DMS 273 treated with DMSO at 0.1 percent for 48 hours (cell line): ENCODE measurements around the gene KRT8.
"Not testable (repeated sequence)": the region's sequence is repeated elsewhere in the genome, so short reads cannot be mapped to it uniquely, and the experiment has no call there.

Experiments
- DNase-seq: peaks from one replicate; lab custom pipeline; 2025; lab: John Stamatoyannopoulos, UW

The KRT8 gene

DNA sequence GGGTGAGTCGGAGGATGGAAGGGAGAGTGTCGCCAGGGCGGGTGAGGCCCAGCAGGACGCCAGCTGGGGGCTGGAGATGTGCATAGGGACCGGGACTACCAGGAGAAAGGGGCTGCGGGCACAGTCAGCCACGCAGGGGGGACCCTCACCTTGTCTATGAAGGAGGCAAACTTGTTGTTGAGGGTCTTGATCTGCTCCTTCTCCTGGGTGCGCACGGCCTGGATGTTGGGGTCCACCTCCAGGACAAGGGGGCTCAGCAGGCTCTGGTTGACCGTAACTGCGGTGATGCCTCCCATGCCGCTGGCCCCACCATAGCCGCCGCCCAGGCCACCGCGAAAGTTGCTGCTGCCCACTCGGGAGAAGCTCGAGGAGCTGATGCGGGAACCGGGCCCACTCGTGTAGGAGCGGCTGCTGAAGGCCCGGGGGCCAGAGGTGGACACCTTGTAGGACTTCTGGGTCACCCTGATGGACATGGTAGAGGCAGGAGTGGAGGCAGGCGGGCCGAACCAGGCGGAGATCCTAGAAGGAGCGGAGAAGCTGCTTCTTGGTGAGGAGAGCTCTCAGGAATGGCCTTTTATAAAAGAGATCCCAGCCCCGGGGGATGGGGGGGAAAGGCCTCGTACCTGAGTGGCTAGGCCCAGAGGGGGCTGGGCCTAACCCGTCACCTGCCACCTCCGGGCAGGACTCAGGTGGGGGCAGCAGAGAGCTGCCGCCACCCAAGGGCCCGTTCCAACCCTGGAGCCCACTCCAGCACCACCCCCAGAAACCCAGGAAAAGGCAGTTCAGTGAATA lies at the start of gene KRT8:
Gene KRT8 (minus strand): TSS at position 568 of the 792 bp plus-strand sequence. CDS start 95 bp downstream, at position 473.
- DNase-seq = not testable (repeated sequence)

DNA sequence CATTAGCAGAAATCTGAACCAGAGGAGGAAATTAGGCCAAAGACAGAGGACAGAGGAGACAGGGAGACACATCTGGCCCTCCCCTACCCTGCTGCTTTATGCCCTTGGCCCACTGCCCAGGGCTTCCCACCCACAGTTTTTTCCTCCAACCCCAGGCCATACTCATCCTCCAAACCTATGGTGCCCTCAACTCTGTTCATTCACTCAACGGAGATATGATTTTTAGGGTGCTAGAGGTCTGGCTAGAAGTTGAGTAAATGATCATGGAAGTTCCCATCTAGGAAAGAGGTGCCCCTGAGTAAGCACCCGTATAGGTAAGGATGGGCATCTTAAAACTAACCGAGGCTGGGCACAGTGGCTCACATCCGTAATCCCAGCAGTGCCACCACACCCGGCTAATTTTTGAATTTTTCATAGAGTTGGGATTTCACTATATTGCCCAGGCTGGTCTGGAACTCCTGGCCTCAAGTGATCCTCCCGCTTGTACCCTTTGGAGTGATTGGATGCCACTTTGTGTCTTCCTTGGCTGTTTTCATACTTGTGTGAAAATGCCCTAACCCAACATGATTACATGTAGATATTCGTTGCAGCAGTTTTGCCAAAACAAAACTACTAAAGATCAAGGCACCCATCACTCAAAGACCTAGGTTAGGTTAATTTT lies 48.4 kb upstream of the KRT8 start:
- no peak for DNase-seq

DNA sequence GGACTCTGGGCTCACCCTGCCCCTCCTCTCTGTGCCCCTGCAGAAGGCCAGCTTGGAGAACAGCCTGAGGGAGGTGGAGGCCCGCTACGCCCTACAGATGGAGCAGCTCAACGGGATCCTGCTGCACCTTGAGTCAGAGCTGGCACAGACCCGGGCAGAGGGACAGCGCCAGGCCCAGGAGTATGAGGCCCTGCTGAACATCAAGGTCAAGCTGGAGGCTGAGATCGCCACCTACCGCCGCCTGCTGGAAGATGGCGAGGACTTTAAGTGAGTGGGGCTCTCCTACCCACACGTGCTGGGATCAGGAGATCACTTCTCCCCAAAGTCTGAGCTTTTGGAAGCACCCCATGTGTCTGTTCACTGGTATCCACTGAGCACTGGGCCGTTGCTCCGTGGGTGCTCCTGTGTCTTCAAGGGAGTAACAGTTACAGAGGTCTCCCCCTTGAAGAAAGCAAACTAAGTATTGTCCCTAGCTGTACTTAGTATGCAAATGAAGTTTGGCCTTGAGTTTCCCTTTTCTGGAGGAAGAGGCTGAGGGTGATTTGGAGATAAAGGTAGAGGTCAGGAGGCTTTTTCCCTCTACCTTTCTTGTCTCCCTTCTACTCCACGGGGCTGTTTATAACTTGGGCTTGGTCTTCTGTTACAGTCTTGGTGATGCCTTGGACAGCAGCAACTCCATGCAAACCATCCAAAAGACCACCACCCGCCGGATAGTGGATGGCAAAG lies 47.4 kb upstream of the KRT8 start:
- DNase-seq = no peak

DNA sequence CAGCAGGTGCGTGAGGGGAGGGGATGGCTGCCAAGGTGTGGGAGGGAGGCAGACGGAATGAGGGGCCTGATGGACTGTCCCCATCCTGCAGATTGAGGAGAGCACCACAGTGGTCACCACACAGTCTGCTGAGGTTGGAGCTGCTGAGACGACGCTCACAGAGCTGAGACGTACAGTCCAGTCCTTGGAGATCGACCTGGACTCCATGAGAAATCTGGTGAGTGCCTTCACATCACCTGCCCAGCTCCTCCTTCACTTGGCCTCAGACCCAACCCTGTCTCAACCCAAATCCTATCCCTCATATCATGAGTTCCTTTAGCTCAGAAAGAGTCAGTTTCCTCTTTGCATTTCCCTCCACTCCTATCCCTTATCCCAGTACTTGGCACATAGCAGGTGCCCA lies 46.8 kb upstream of the KRT8 start:
- DNase-seq = no peak

DNA sequence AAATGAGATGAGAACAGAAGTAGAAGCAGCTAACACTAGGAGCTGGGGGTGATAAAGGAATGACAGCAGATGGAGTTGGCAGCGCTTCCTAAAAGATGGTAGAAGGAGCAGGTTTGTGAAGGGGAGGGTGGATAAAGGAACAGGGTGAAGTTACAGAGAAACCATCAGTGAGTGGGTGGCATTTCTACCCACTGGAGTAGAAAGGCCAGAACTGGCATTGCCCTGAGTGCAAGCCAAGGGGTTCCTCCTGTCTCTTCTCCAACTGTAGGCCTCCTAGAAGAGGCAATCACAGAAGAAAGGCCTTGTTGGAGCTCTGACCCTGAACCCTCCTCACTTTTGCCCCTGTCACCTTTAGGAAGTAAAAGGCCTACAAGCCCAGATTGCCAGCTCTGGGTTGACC lies 46.2 kb upstream of the KRT8 start:
- DNase-seq = no peak

DNA sequence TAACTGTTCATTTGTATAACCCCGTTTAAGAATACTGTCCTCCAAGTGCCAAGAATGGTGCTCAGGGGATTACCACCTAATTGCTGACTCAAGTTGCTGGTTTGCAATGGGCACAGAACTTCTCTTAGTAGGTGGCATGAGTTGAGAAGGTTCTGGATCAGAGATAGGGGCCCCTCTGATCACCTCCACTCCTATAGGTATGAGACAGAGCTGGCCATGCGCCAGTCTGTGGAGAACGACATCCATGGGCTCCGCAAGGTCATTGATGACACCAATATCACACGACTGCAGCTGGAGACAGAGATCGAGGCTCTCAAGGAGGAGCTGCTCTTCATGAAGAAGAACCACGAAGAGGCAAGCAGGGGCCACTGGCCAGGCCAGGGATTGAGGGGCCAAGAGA lies 45.7 kb upstream of the KRT8 start:
- no peak for DNase-seq

DNA sequence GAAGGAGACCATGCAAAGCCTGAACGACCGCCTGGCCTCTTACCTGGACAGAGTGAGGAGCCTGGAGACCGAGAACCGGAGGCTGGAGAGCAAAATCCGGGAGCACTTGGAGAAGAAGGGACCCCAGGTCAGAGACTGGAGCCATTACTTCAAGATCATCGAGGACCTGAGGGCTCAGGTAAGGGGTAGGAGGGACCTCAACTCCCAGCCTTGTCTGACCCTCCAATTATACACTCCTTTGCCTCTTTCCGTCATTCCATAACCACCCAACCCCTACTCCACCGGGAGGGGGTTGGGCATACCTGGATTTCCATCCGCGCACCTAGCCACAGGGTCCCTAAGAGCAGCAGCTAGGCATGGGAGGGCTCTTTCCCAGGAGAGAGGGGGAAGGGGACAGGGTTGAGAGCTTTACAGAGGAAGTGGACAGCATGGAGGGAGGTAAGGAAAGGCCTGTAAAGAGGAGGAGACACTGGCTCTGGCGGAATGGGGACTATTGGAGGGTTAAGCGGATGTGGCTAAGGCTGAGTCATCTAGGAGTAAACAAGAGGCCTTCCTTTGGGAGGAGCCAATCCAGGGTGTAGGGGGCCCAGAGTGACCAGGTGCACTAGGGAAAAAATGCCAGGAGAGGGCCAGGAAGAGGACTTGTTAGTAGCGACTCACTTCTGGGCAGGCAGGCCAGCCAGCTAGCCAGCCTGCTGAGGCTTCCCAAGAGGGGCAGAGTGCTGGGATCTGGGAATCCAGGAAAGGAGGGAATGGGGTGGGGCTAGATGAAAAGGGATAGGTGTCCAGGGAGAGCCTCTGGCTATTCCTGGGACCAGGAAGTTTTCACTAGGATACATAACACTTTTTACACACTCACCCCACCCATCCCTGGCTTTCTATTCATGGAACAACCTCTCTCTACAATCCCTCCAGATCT lies 44.8 kb upstream of the KRT8 start:
- DNase-seq = no peak

DNA sequence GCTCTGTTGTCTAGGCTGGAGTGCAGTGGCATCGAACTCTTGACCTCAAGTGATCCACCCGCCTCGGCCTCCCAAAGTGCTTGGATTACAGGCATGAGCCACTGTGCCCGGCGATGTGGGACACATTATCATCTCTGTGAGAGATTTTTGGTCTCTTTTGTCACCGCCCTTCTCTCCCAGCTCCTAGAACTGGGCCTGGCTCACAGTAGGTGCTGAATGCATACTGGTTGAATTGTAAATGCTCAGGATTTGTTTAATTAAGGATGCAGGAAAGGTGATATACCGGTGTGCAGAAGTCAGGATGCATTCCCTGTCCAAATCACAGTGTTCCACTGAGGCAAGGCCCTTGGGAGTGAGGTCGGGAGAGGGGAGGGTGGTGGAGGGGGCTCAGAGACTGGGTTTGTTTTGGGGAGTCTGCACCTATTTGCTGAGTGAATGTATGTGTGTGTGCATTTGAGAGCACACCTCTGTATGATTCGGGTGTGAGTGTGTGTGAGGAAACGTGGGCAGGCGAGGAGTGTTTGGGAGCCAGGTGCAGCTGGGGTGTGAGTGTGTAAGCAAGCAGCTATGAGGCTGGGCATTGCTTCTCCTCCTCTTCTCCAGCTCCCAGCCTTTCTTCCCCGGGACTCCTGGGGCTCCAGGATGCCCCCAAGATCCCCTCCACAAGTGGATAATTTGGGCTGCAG lies 43.0 kb upstream of the KRT8 start:
- no peak for DNase-seq

DNA sequence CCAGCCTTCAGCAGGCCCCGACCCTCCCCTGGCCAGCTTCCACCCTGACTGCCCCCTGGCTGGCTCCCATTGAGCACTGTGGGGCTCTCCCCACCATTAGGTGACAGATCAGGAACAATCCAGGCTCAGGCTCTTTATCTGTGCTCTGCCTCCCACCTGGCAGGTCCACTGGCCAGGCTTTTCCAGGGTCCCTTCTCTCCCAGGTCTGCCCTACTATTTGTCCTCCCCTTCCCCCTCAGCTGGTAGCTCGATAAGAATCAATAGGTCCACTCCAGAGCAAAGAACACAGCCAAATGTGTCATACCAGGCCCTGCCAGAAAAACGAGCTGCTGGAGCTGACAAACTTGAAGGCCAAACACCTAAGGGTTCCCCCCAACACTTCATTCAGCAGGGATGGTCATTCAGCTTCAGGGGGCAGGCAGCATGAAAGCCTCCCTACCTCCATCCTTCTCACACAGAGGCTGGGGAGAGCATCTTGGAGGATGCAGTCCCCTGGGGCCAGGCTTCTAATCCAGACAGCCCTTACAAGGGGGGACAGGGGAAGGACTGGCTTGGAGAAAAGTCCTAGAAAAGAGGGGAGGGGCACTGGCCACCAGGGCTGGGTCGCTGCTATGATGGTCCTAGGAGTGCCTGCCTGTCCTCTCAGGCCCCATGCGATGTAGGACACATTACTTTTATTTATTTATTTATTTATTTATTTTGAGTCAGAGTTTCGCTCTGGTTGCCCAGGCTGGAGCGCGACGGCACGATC lies 42.1 kb upstream of the KRT8 start:
- DNase-seq = no peak

DNA sequence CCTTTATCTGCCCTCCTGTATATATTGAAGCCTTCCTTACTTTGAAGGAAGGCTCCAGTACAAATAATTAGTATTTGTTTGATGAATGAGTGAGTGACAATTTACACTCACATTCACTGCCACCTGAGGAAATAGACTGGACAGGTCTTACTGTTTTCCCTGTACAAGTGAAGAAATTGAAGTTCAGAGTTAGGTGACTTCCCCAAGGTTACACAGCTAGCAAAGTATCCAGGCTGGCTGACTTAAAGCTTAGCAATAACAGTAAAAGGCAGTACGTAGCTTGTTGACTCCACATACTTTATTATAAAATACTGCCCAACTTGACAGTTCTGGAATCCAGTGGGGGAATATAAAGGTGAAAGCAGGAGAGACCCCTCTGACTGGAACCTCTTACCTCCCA lies 41.5 kb upstream of the KRT8 start:
- DNase-seq = no peak

DNA sequence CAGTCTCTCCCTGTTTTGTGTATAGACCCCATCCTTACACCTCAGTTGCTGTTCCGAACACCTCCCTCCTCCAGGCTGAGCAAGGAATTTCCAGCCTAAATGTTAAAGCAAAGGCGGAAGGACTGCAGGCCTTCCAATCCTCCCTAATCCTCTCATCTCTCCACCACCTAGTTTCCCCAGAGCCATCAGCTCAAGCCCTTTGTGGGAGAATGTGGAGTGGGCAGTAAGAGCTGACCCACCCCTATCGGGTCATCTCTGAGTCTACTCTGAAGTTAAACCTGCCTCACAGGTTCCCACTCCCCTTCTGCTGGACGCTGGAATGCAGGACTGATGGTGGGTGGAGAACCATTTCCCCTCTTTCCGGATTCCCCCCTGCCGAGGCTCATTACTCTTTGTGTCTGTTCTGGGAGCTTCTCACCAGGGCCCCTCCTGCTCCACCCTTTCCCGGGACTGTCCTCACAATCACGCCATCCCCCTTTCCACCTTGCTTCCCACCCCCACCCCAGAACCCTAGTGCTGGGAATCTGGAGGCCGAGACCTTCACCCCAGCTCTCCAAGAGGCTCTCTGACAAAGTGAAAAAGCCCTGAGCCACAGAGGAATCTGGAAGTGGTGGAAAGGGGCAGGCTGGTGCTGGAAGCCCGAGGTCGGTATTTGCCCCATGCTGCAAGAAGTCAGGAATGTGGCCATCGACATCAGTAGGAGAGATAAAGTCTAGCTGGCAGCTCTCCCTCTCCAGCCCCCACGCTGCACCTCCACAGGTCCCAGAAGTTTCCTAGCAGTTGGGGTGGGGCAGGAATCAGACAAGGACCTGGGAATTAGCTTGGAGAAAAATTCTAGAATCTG lies 40.7 kb upstream of the KRT8 start:
- DNase-seq = no peak

DNA sequence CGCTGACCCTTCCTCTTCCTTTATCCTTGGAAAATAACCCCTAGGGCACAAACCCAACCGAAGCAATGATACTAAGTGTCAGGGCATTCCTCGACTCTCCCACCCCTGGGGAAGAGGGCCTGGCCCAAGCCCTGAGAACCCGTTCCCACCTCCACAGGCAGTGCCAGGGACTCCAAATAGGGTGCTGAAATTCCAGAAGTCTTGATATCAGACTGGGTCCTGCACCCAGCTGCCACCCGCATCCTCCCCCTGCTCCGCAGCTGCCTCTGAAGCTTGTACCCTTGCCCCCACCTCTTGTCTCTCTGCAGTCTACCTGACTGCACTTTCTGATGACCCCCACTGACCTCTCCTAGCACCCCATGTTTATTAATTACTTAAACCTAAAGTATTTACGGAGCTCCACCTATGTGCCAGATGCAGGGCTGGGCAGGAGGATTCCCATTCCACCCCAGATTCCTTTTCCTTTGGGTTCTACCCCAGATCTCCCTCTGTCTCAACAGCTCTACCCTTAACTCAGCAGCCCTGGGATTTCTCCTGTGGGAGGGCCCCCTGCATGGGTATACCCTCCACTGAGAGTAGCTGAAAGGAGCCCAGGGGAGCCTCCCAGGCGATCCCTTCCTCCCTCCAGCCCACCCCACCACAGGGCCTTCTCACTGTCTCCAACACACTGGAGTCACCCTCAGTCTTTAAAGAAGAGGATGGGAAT lies 40.0 kb upstream of the KRT8 start:
- no peak for DNase-seq

DNA sequence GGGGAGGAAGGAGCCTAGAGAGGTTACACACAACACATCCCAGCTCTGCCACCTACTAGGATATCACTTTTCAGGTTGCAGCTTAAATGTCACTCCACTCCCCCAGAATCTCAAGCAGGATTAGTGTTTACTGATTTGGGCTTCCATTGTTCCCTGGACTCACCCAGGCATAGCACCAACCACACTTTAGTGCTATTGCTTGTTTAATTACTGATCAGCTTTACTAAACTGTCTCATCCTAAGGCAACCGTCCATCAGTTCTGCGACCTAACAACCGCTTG lies 38.0 kb upstream of the KRT8 start:
- no peak for DNase-seq

DNA sequence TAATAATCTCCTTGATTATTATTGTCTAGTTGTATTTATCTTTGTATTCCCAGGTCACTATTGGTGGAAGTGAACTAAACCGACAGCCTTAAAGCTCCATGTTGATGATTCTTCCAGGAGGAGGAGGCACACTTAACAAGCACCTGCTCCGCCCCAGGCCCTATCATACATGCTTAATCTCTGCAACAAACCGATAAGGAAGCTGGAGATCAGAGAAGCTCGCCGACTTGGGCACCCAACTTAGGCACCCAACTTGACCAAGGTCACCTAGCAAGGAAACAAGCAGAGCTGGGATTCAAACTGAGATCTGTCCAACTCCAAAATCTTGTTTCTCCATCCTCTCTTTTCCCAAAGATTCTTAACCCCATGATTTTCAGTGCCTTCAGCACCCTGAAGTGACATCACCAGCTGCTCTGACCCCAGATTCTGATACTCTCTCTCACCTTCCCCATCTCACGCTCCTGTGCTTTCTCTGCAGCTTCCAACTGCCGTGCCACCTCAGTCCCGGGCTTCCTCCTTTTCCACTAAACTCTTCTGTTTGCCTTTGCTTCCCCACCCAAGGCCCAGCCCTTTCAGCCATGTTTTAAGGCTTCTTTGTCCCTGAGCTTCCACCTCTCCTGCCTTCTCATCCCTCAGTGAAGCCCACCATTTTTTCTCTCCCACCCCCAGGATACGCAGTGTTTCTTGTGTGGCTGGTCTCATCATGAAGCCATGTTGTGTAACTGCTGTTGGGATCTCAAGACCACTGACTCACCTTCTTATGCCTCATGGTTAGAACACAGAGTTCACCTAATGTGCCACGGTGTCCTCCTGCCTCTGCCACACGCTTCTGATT lies 37.4 kb upstream of the KRT8 start:
- DNase-seq = no peak

DNA sequence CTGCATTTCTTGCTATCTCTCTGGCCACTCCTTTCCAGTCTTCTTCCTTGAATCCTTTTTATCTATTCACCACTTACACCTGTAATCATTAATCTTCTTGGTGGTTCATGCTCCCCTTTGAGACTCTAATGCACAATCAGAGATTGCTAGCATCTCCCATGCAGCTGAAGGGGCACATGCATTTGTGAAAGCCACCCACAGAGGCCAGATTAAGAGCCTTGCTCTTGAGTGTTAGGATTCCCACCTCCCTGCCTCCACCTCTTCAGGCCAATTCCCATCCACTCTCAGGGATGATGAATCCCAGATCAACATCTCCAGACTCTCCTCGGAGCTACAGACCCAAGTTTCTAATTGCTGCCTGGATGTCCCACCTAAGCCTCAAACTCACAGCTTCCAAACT lies 24.7 kb upstream of the KRT8 start:
- DNase-seq = no peak

DNA sequence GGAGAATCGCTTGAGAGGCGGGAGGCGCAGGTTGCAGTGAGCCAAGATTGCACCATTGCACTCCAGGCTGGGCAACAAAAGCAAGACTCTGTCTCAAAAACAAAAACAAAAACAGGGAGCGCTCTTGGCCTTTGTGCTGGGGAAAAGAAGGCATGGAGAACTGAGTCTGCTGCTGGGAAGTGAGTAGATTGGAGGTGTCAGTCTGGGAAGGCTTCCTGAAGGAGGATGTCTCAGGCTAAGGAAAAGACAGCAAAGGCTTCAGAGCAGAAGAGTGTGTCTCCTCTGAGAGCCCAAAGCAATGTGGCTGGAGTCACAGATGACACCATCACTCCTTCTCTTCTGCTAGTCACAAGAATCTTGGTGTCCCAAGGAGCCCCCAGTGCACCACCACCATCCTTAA lies 23.1 kb upstream of the KRT8 start:
- no peak for DNase-seq

DNA sequence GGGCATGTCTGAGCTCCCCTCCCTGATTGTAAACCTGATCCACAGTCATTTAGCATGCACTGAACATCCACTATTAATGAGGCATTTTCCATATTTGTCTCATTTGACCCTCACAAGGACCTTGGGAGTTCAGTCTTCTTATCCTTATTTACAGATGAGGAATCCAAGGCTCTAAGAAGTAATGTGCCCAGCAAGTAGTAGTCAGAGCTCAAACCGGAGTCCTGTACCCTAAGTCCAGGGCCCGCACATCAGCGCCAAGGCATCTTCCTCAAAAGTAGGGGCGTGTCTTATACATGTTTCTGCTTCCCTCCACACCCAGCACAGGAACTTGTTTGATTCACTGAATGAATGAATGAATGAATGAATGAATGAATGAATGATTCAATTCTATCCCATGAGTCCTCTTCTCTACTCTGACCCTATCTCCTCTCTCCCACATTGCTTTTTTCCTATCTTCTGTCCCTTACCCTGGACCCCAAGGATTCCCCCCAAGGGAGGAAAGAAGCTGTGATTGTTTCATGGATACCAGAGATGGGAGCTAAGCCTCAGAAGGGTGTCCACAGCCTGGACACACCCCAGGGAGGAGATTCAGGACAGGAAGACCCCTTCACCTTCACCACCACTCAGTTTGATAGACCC lies 21.8 kb upstream of the KRT8 start:
- DNase-seq = no peak
